Ascending aorta (tissue), 2 donors: ENCODE results near the gene PGGHG. TPM values are rescaled to one million over a fixed set of nuclear protein-coding genes. Genes with fewer than 3 reads are reported as not detected.

Source experiments
- DNase-seq, 2 donors: peaks; one replicate each; pipeline ENCODE4 v3.0.0-alpha.2; 2019; ENCODE audit warnings: low spot score in 2 of 2
- H3K27ac ChIP-seq, 2 donors: fragments of 200-600 bp; sonication (generic); one replicate each; pipeline ENCODE4 v1.5.1; 2016 to 2017; ENCODE audit warnings: mild to moderate bottlenecking in 1 of 2
- H3K27me3 ChIP-seq: fragments of 200-600 bp; sonication (generic); one replicate; pipeline ENCODE4 v1.5.1; 2017
- H3K36me3 ChIP-seq, 2 donors: fragments of 200-600 bp; sonication (generic); one replicate each; pipeline ENCODE4 v1.5.1; 2016
- H3K4me1 ChIP-seq, 2 donors: fragments of 200-600 bp; sonication (generic); one replicate each; pipeline ENCODE4 v1.5.1; 2016 to 2017; ENCODE audit warnings: mild to moderate bottlenecking in 1 of 2
- H3K4me3 ChIP-seq, 2 donors: fragments of 200-600 bp; sonication (generic); one replicate each; pipeline ENCODE4 v1.5.1; 2016 to 2017; ENCODE audit warnings: mild to moderate bottlenecking in 1 of 2
- H3K9me3 ChIP-seq, 2 donors: fragments of 200-600 bp; sonication (generic); one replicate each; pipeline ENCODE4 v1.5.1; 2016
- intact Hi-C: fragments of 100-400 bp; cut with DNase I; formaldehyde crosslinking; loops from one replicate; pipeline ENCODE4 v1.15.1; 2023
- total RNA-seq: library from RNA; depleted of rRNA; stranded (reverse); fragments of >200 nt; gene quantifications from one replicate; pipeline ENCODE4 v1.1.0, GENCODE V29; 2016
- TF ChIP-seq, protein P1 (sequence below), 3 experiments: fragments of 200-600 bp in 2 of 3; fragments of 450-650 bp in 1 of 3; sonication (generic) in 2 of 3; IDR thresholded peaks; one replicate each; pipeline ENCODE4 v1.5.1; 2016 to 2019; ENCODE audit warnings: antibody characterized with exemption in 3 of 3, mild to moderate bottlenecking in 1 of 3, moderate library complexity in 1 of 3

PGGHG gene
- total RNA-seq, 1 donor from 2014 or later = 155 TPM

DNA sequence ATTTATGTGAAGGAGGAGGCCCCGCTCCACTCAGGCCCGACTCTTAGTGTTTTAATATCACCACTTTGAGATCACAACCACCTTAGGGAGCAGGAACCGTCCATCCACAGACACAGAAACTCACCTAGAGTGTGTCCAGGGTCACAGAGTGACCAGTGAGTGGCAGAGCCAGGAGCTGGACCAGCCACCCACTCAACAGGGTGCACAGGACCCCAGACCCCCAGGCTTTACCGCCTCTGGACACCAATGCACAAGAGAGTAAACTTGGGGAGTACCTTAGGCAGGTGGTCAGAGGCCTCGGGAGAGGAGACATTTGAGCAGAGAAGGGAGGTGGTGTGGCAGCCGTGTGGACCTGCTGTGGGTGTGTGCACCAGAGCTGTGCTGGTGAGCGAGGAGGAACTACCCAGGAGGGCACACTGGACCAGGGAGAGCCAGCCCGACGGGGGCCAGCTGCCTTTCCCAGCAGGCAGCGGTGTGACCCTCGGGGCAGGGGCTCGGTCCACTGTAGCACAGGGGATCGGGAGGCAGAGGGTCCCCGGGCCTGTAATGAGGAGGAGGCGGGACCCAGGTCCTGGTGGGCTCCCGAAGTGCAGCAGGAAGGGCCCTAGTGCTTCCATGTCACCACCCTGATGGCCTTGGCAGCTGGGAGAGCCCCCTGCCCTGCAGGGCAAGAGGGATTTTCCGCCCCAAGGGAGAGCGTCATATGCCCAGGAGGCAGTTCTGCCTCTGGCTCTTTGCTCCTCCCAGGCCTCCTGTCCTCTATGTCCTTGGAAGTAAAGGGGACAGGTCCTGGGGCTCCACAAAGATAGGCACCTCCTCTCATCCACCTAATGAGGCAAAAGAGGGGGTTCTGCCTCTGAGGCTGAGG, 18.2 kb upstream of the PGGHG start:
- no peaks in the 10 kb centered on the region for H3K27me3 ChIP-seq
- TF ChIP-seq, protein P1, sequence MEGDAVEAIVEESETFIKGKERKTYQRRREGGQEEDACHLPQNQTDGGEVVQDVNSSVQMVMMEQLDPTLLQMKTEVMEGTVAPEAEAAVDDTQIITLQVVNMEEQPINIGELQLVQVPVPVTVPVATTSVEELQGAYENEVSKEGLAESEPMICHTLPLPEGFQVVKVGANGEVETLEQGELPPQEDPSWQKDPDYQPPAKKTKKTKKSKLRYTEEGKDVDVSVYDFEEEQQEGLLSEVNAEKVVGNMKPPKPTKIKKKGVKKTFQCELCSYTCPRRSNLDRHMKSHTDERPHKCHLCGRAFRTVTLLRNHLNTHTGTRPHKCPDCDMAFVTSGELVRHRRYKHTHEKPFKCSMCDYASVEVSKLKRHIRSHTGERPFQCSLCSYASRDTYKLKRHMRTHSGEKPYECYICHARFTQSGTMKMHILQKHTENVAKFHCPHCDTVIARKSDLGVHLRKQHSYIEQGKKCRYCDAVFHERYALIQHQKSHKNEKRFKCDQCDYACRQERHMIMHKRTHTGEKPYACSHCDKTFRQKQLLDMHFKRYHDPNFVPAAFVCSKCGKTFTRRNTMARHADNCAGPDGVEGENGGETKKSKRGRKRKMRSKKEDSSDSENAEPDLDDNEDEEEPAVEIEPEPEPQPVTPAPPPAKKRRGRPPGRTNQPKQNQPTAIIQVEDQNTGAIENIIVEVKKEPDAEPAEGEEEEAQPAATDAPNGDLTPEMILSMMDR (IDR thresholded peaks at IDR 0.05) = no peak
- H3K27ac ChIP-seq = peak overlapping the region; percentile 37 to 43
- H3K4me1 ChIP-seq = no peaks in the 10 kb centered on the region
- intact Hi-C loops = no loop called here
- no peak overlapping the region for H3K4me3 ChIP-seq
- H3K36me3 ChIP-seq = no peaks in the 10 kb centered on the region
- no peak for DNase-seq
- H3K9me3 ChIP-seq = peaks cover 0 to under 1% of the 10 kb centered on the region in 2 donors

DNA sequence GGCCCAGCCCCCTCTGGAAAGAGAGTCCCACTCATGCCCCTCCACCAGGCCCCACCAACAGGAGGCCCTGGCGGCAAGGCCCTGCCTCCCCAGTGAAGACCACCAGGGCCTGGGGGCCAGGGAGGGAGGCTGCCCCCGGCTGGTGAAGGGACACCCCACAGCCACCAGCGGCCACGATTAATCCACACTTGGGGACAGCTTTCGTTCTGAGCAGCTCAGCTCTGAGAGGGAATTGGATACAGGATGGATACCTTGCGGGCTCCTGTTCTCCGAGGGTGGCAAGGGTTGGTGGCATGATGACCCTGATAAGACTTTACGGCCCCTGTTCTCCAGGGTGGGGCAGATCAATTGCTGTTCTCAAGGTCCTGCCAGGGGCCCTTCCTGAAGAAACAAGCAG, 17.6 kb upstream of the PGGHG start:
- intact Hi-C loops = no loop called here
- TF ChIP-seq, protein P1 (IDR thresholded peaks at IDR 0.05) = no peak

DNA sequence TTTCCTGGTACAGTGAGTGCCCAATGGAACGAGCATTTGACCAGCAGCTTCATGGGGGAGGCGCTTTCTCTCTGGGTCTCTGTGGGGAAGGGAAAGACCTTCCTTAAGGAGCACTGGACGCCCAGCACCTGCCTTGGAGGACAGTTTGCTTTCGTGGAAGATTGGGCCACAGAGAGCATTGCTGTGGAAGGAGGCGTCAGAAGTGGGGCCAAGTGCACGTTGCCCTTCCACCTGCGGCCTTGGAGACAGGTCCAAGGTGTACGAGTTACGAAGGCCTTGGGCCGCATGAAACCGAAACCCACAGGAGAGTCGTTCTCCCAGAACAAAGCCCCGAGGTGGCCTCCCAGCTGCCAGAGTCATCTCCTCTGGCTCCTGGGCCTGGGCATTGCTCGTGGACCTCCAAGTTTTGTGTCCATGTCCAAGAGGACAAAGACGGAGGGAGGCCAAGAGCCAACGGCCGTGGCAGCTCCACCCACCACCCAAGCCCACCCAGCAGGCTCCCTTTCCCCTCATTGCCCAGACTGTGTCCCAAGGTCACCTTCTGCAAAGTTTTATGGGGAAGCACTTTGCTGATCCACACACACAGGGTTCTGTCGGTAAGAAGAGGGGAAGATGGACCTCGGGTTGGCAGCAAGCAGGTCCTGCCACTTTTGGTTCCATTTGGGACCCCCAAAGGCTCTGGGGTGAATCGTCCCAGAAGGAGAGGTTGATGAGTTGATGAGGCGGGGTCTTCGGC, 16.6 kb upstream of the PGGHG start:
- H3K27me3 ChIP-seq = no peaks in the 10 kb centered on the region
- no peaks in the 10 kb centered on the region for H3K4me1 ChIP-seq
- H3K4me3 ChIP-seq = no peak overlapping the region
- H3K9me3 ChIP-seq = peaks cover 0 to 4% of the 10 kb centered on the region in 2 donors
- H3K27ac ChIP-seq = no peak overlapping the region
- H3K36me3 ChIP-seq = no peaks in the 10 kb centered on the region
- DNase-seq = no peak
- TF ChIP-seq, protein P1 (IDR thresholded peaks at IDR 0.05) = no peak
- intact Hi-C loops = no loop called here

More for the DNA sequence above, 17.6 kb upstream of the PGGHG start:
- Histone ChIP-seq H3K27me3 (no peaks in the 10 kb centered on the region), H3K9me3 (peaks cover 0 to 4% of the 10 kb centered on the region in 2 donors), H3K4me3 (no peak overlapping the region), H3K36me3 (no peaks in the 10 kb centered on the region), H3K4me1 (no peaks in the 10 kb centered on the region), H3K27ac (no peak overlapping the region)
- peak in 1 of 2 donors; percentile 52 for DNase-seq

DNA sequence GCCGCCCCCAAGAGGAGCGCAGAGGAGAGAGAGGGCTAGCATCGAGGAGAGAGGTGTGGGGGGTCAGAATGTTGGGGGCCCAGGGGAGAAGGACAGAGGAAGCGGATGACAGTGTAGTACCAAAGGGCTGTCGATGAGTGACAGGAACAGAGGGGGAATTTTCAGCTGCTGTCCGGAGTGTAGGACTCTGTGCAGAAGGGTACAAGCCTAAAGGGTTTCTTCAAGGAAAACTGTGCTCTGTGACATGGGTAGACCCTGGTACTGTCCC, 16.1 kb upstream of the PGGHG start:
- H3K27me3 ChIP-seq = no peaks in the 10 kb centered on the region
- H3K4me3 ChIP-seq = no peak overlapping the region
- intact Hi-C loops = no loop called here
- no peaks in the 10 kb centered on the region for H3K36me3 ChIP-seq
- H3K4me1 ChIP-seq = no peaks in the 10 kb centered on the region
- no peak for DNase-seq
- H3K27ac ChIP-seq = no peak overlapping the region
- TF ChIP-seq, protein P1 (IDR thresholded peaks at IDR 0.05) = no peak
- H3K9me3 ChIP-seq = peaks cover 0 to 4% of the 10 kb centered on the region in 2 donors

DNA sequence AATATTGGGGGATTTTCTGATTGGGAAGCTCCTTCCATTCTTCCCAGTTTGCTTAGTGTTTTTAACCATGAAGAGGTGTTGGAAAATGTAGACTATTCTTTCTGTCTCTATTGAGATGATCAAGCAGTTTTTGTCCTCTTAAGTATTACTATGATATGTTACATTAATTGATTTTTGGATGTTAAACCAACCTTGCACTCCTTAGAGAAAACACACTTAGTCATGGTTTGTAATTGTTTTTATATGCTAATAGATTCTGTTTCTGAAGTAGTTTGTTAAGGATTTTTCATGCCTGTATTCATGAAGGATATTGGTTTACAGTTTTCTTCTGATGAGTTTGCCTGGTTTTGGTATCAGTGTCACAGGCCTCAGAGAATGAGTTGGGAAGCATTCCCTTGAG, 12.7 kb upstream of the PGGHG start:
- Histone ChIP-seq H3K4me3 (no peak overlapping the region), H3K36me3 (no peaks in the 10 kb centered on the region), H3K27ac (no peak overlapping the region), H3K4me1 (no peaks in the 10 kb centered on the region), H3K27me3 (peaks cover 18% of the 10 kb centered on the region), H3K9me3 (peaks cover 0 to 4% of the 10 kb centered on the region in 2 donors)
- TF ChIP-seq, protein P1 (IDR thresholded peaks at IDR 0.05) = no peak
- no peak for DNase-seq
- intact Hi-C loops = no loop called here
